ENCODE data around the gene WDR13. TPM values are rescaled to one million over a fixed set of nuclear protein-coding genes. Genes with fewer than 3 reads are reported as not detected.
"Not testable (repeated sequence)": the region's sequence is repeated elsewhere in the genome, so short reads cannot be mapped to it uniquely, and the experiment has no call there.

The WDR13 gene
- total RNA-seq = 10 to 100 TPM; 50.5 to 86.6 (median 68.5) TPM

DNA sequence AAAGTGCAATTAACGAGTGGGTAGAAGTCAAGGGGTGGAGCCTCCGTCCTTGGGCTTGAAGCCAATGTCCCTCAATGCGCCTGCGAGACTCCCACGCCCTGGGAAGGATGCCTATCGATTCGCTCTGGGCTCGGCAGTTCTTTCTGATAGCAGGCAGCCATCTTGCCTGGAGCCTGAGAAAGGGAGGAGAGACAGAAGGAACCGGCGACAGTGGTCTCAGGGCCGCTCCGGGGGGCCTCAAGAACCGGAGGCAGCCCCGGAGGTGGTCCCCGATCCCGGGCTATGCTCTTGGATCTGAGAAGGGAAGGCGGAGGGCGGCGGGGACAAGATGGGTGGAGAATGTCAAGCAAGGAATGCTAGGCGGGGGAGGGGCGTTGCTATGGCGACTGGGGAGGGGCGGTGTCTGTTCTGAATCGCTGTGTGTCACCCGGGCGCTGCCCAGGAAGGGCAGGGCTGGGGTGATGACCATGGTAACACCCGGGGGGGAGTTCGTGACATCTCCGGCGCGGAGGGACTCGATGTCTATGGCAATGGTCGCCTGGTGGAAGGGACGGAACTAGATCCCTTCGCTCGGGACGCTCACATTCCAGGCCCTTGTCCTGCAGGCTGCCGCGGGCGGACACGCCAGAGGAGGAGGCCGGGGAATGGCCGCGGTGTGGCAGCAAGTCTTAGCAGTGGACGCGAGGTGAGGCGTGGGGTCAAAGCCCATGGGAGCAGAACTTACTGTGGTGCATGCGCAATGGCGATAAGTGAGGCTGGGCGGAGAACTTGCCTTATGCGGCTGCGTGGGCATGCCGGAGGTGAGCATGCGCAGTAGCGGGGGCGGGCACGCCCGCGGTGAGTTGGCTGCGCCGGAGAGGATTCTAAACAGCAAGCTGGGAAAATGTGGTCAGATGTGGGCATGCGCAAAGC, at the start of gene WDR13:
TSS of gene WDR13 (plus strand) at position 140 of the 912 bp plus-strand sequence. CDS start at position 645, 505 bp downstream.
- H3K36me3 ChIP-seq = peaks cover 5 to 41% (median 12%) of the 10 kb centered on the region in 3 donors
- peak; percentile 56 for DNase-seq
- peak within 1 kb of the TSS; percentile 53 to 81 (median 59) for H3K4me3 ChIP-seq
- H3K27me3 ChIP-seq = no peaks in the 10 kb centered on the region
- peak within 1 kb of the TSS; percentile 93 to 99 (median 96) for H3K27ac ChIP-seq
- 0 to 40% methylated on average over 7 to 31 of the region's 62 CpGs for WGBS, 2 donors
- H3K9me3 ChIP-seq = no peaks in the 10 kb centered on the region
- peak in 1 of 4 donors; percentile 59 for TF ChIP-seq POLR2A (IDR thresholded peaks at IDR 0.05)
- TF ChIP-seq, protein P1, sequence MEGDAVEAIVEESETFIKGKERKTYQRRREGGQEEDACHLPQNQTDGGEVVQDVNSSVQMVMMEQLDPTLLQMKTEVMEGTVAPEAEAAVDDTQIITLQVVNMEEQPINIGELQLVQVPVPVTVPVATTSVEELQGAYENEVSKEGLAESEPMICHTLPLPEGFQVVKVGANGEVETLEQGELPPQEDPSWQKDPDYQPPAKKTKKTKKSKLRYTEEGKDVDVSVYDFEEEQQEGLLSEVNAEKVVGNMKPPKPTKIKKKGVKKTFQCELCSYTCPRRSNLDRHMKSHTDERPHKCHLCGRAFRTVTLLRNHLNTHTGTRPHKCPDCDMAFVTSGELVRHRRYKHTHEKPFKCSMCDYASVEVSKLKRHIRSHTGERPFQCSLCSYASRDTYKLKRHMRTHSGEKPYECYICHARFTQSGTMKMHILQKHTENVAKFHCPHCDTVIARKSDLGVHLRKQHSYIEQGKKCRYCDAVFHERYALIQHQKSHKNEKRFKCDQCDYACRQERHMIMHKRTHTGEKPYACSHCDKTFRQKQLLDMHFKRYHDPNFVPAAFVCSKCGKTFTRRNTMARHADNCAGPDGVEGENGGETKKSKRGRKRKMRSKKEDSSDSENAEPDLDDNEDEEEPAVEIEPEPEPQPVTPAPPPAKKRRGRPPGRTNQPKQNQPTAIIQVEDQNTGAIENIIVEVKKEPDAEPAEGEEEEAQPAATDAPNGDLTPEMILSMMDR (IDR thresholded peaks at IDR 0.05) = peak in 1 of 6 experiments; percentile 2
- intact Hi-C loops (cut with DNase I) = no loop called here
- peaks cover 0 to 16% (median 5%) of the 10 kb centered on the region in 3 donors for H3K4me1 ChIP-seq

DNA sequence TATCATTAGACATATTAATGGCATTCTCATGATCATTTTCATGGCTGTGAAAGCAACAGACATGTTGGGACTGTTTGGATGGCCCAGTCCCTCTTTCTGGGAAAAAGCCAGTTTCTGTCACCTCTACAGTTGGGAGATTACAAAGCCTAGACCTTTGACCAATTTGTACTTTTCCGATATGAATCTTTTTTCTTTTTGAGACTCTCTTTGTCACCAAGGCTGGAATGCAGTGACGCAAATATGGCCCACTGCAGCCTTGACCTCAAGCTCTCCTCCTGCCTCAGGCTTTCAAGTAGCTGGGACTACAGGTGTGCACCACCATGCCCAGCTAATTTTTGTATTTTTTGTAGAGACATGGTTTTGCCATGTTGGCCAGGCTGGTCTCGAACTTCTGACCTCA, 48.4 kb upstream of the WDR13 start:
- intact Hi-C loops (cut with DNase I) = no loop called here
- Histone ChIP-seq H3K36me3 (peaks cover 0 to 77% (median 5%) of the 10 kb centered on the region in 3 donors), H3K27ac (no peak overlapping the region), H3K4me3 (no peak overlapping the region), H3K4me1 (no peaks in the 10 kb centered on the region), H3K9me3 (no peaks in the 10 kb centered on the region), H3K27me3 (no peaks in the 10 kb centered on the region)
- no peak for TF ChIP-seq POLR2A (IDR thresholded peaks at IDR 0.05)
- TF ChIP-seq, protein P1 (IDR thresholded peaks at IDR 0.05) = no peak
- no peak for DNase-seq
- 76 to 91% methylated on average over 2 to 3 of the region's 3 CpGs for WGBS, 2 donors

DNA sequence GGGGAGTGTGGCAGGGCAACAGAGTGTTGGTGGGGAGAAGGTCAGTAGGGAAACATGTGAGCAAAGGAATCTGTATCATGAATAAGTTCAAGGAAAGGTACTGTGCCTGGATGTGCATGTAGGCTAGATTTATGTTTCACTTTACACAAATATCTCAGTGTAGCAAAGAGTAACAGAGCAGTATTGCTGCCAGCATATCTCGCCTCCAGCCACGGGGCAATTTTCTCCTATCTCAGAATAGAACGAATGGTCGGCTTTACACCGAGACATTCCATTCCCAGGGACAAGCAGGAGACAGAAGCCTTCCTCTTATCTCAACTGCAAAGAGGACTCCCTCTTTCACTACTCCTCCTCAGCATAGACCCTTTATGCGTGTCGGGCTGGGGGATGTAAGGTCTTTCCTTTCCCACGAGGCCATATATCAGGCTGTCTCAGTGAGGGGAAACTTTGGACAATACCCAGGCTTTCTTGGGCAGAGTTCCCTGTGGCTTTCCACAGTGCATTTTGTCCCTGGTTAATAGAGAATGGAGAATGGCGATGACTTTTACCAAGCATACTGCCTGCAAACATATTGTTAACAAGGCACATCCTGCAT, 41.5 kb upstream of the WDR13 start:
- H3K4me1 ChIP-seq; intact Hi-C loops (cut with DNase I); H3K27ac ChIP-seq; H3K4me3 ChIP-seq; H3K27me3 ChIP-seq; DNase-seq; H3K9me3 ChIP-seq: not testable (repeated sequence)
- WGBS, 2 donors = 79 to 94% methylated on average over 5 to 6 of the region's 9 CpGs
- peaks cover 5 to 78% (median 13%) of the 10 kb centered on the region in 3 donors for H3K36me3 ChIP-seq

DNA sequence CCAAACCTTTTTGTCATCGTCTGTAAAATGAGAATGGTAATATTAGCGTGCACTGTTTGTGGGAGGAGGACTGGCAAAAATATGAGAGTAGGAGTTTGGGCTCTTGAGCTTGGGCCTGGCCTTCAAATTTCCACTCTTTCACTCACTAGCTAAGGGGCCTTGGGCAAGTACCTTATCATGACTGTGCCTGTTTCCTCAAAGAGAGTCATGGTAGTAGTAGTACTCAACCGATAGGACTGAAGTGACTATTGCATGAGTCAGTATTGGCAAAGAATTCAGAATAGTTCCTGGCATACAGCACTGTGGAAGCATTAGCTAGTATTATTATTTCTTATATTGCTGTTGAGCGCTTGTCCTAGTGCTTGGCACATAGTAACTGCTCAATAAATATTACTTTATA, 39.0 kb upstream of the WDR13 start:
- no peak for DNase-seq
- Histone ChIP-seq H3K27ac (peak overlapping the region in 2 of 4 donors; percentile 33 to 34), H3K4me1 (peaks cover 0 to 9% (median 0%) of the 10 kb centered on the region in 3 donors), H3K4me3 (no peak overlapping the region), H3K9me3 (no peaks in the 10 kb centered on the region), H3K27me3 (no peaks in the 10 kb centered on the region), H3K36me3 (peaks cover 5 to 73% (median 13%) of the 10 kb centered on the region in 3 donors)
- WGBS, 2 donors = 35 to 69% methylated on average over 3 to 4 of the region's 4 CpGs
- intact Hi-C loops (cut with DNase I) = no loop called here
- TF ChIP-seq POLR2A (IDR thresholded peaks at IDR 0.05) = no peak
- TF ChIP-seq, protein P1 (IDR thresholded peaks at IDR 0.05) = peak in 1 of 6 experiments; percentile 18

DNA sequence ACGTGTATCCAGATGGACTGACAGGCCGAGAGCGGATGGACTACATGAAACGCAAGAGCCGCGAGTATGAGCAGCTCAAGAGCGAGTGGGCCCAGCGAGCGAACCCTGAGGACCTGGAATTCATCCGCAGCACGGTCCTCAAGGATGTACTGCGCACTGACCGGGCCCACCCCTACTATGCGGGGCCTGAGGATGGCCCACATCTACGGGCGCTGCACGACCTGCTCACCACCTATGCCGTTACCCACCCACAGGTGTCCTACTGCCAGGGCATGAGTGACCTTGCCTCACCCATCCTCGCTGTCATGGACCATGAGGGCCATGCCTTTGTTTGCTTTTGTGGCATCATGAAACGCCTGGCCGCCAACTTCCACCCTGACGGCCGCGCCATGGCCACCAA, 37.7 kb upstream of the WDR13 start:
- no peak overlapping the region for H3K27ac ChIP-seq
- H3K9me3 ChIP-seq = no peaks in the 10 kb centered on the region
- no peak for TF ChIP-seq POLR2A (IDR thresholded peaks at IDR 0.05)
- TF ChIP-seq, protein P1 (IDR thresholded peaks at IDR 0.05) = no peak
- 91 to 97% methylated on average over 6 to 7 of the region's 24 CpGs for WGBS, 2 donors
- intact Hi-C loops (cut with DNase I) = no loop called here
- no peak for DNase-seq
- H3K36me3 ChIP-seq = peaks cover 5 to 84% (median 13%) of the 10 kb centered on the region in 3 donors
- no peak overlapping the region for H3K4me3 ChIP-seq
- peaks cover 0 to 9% (median 0%) of the 10 kb centered on the region in 3 donors for H3K4me1 ChIP-seq
- H3K27me3 ChIP-seq = no peaks in the 10 kb centered on the region
